Measurements from ENCODE around the gene LRRC52. TPM values are rescaled to one million over a fixed set of nuclear protein-coding genes. Genes with fewer than 3 reads are reported as not detected.
A peak's percentile ranks its signal among the peaks of the same experiment; 100 is the strongest.
"Not testable (repeated sequence)": the region's sequence is repeated elsewhere in the genome, so short reads cannot be mapped to it uniquely, and the experiment has no call there.

Gene LRRC52
- total RNA-seq, 1 experiment from 2014 or later = not detected

DNA sequence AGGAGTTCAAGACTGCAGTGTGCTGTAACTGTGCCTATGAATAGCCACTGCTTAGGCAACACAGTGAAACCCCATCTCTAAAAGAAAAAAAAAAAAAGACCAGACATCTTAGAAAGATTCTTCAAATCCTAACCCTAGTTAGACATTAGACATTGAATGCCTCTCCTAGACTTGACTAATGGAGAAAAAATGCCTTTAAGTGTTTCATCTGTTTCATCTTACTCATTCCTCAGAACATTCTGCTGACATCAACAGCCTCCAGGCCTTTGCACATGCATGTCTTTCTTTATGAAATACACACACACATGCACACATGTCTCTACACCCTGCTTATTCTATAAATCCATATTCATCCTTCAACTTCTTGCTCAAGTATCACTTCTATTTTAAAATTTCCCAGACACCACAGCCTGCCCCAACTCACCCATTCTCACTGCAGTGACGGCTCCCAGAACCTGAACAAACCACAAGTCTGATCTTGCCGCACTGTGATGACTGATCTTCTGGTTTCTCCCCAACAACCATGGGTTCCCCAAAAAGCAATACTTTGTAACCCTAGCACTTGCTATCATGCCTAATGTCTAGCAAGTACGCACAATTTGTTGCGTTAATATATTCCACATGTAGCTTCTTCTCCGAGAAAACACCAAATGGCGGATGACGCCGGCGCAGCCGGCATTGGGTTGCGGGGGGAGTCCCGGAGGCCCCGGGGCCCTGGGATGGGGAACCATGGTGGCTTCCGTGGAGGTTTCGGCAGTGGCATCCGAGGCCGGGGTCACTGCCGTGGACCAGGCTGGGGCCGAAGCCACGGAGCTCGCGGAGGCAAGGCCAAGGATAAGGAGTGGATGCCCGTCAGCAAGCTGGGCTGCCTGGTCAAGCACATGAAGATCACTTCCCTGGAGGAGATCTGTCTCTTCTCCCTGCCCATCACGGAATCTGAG lies 37.4 kb downstream of the LRRC52 start:
- no peak for DNase-seq (ENCODE audit: low spot score)

GRCh38 chr1:165581926-165582325 lies 38.1 kb downstream of the LRRC52 start:
- DNase-seq (ENCODE audit: low spot score) = no peak

DNA sequence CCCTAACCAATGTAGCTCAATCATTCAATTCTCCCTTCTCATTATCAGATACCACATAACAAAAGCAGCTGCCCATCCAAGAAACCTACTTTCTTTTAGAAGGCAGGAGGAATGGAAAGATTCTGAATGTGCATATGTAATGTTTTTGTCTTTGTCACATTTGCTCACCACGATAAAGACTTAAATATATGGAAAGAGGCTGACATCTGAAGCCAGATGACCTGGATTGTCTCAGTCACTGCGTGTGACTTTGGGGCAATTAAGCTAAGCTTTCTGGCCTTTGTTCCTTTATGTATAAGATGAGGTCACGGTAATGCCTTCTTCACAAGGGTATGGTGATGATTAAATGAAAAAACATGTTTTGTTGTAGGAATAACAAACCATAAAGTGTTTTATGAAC lies 42.6 kb downstream of the LRRC52 start:
- no peak for DNase-seq (ENCODE audit: low spot score)

GRCh38 chr1:165591391-165591790 lies 47.6 kb downstream of the LRRC52 start:
- DNase-seq (ENCODE audit: low spot score) = not testable (repeated sequence)

DNA sequence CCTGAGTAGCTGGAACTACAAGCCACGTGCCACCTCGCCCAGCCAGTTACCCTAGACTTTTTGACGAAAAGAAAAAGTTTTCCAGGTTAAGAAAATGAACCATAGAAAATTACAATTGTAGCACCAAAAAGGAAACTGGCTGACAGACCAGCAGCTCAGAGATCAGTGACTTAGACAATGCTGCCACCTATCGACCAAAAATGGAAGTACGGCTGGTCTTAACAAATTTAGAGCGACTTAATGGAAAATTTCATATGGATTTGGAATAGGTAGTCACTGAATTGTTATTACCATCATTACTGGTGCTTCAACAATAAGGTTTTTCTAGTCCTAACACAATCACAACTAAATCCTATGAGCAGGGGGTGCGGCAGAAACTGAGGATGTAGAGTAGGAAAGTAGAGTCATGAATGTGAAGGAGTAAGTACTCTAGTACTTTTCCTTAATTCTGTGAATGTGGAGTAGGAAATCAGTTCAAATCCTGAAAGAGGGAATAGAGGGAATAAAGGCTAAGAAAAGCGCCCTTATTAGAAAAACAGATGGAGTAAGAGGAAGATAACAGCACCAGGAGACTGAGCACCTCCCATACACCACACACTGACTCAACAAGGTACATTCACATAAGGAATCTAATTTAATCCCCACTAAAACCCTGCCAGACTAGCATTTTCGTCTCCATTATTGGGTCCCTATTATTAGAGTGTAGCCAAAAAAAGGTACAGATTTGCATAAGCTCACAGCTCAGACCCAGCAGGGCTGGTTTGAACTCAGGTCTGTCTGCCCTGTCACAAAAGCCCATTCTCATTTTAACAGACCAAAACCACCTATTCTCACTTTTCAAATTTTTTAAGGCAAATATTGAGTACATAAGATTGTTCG lies 49.4 kb downstream of the LRRC52 start:
- DNase-seq (ENCODE audit: low spot score) = peak; percentile 89

- DNase-seq (ENCODE audit: low spot score) = no peak
Observed at GRCh38 chr1:165595246-165595938, 51.6 kb downstream of the LRRC52 start.

GRCh38 chr1:165597883-165598675 lies 54.3 kb downstream of the LRRC52 start:
- peak; percentile 96 for DNase-seq (ENCODE audit: low spot score)

DNA sequence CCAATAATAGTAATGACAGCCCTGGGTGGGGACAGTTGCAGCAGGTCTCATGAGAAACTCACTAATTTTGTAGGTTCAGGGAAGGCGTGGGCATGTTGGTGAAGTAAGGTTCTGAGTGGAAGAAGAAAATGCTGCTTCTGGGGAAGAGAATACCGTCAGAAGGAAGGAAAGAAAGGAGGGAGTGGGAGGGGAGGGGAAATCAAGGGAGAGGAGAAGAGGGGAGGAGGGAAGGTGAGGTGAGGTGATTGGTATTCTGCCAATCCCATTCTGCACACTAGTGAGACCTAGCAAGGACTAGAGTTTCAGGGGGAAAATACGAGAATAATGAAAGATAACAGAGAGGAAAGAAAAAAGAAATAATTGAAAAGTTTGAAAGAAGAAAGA lies 54.9 kb downstream of the LRRC52 start:
- no peak for DNase-seq (ENCODE audit: low spot score)

- no peak for DNase-seq (ENCODE audit: low spot score)
Observed at GRCh38 chr1:165600793-165601192, 57.0 kb downstream of the LRRC52 start.

DNA sequence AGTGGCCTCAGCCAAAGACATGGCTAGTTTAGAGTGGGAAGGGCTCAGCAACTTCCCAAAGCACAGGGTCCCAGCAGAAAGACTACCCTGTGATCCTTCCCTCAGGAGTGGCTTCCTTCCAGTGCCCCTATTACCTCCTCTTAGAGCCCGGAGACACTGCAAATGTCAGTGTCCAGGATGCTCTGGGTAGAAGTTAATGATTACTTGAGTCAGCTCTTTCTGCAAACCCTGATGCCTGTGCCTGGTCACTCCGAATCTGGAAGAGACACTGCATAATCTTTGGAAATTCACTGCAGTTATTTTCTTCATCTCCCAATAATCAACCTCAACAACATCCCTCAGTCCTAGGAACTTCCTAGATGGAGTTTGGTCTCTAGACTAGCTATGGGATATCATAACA lies 60.0 kb downstream of the LRRC52 start:
- no peak for DNase-seq (ENCODE audit: low spot score)

DNA sequence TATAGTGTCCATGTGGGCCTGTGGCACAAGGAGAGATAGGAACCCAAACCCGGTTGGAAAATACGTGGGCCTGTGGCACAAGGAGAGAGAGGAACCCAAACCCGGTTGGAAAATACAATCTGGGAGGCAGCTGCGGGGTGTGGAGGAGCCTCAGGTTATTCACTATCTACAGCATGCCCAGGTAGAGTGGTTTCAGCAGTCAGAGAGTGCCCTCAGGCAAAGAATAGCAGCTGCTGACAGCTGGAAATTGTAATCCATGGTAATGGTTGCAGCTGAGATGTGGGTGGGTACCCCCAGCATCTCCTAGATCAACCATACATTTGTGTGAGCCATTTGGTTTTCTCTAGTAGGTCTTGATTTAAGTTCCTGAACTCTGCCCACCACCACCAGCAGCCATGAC lies 61.4 kb downstream of the LRRC52 start:
- DNase-seq (ENCODE audit: low spot score) = no peak

DNA sequence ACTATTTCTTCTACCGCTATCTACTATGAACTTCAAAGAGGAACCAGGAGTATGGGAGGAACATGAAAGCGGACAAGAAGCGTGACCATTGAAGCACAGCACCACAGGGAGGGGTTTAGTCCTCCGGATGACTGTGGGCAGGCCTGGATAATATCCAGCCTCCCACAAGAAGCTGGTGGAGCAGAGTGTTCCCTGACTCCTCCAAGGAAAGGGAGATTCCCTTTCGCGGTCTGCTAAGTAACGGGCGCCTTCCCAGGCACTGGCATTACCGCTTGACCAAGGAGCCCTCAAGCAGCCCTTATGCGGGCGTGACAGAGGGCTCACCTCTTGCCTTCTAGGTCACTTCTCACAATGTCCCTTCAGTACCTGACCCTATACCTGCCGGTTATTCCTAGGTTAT lies 62.9 kb downstream of the LRRC52 start:
- DNase-seq (ENCODE audit: low spot score) = not testable (repeated sequence)

- DNase-seq (ENCODE audit: low spot score) = no peak
Observed at GRCh38 chr1:165610866-165611265, 67.1 kb downstream of the LRRC52 start.

- no peak for DNase-seq (ENCODE audit: low spot score)
Observed at GRCh38 chr1:165612062-165612461, 68.3 kb downstream of the LRRC52 start.

Other genes starting within 250 kb of the LRRC52 start
- not detected in 2 replicates for gene LMX1A, start 187.3 kb upstream of the LRRC52 start, total RNA-seq (2014; rRNA removed; shearing (Covaris generic))
- not detected in 2 replicates for gene RXRG, start 98.9 kb upstream of the LRRC52 start, total RNA-seq (2014; rRNA removed; shearing (Covaris generic))
- 44.4 and 47.5 TPM in 2 replicates for gene MGST3, start 87.2 kb downstream of the LRRC52 start, total RNA-seq (2014; rRNA removed; shearing (Covaris generic))
- 21.0 and 28.3 TPM in 2 replicates for gene ALDH9A1, start 154.6 kb downstream of the LRRC52 start, total RNA-seq (2014; rRNA removed; shearing (Covaris generic))
- gene TMCO1, start 224.9 kb downstream of the LRRC52 start, total RNA-seq (2014; rRNA removed; shearing (Covaris generic)) = 37.2 and 37.4 TPM in 2 replicates